Measurements from ENCODE around the gene CNIH3.

CNIH3 gene

DNA sequence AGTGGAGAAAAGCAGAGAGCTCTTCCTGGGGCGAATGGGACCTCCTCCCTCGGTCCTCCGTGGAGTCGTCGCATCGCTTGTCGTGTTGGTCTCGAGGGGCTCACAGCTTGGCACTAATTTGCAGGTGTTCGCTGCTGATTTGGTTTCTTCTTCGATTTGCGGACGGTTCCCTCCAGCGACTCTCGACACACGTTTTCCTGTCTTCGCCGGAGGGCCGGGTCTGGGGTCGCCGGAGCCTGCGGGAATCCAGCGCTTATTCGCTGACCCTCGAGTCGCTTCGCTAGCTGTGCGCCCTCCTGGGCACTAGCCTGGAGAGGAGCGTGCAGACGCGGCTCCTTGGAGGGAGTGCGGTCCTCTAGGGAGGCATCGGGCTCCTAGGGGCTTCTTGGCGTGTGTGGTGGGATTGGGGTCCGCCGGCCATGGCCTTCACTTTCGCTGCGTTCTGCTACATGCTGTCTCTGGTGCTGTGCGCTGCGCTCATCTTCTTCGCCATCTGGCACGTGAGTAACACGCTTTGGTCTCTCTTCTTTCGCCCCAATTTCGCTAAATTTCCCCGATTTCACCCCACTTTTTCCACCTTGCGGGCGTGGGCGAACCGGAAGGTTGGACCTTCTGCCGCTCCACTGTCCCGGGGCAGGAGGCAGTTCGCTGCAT is 766 bp downstream of the CNIH3 start:
- FAIRE-seq: no peak

DNA sequence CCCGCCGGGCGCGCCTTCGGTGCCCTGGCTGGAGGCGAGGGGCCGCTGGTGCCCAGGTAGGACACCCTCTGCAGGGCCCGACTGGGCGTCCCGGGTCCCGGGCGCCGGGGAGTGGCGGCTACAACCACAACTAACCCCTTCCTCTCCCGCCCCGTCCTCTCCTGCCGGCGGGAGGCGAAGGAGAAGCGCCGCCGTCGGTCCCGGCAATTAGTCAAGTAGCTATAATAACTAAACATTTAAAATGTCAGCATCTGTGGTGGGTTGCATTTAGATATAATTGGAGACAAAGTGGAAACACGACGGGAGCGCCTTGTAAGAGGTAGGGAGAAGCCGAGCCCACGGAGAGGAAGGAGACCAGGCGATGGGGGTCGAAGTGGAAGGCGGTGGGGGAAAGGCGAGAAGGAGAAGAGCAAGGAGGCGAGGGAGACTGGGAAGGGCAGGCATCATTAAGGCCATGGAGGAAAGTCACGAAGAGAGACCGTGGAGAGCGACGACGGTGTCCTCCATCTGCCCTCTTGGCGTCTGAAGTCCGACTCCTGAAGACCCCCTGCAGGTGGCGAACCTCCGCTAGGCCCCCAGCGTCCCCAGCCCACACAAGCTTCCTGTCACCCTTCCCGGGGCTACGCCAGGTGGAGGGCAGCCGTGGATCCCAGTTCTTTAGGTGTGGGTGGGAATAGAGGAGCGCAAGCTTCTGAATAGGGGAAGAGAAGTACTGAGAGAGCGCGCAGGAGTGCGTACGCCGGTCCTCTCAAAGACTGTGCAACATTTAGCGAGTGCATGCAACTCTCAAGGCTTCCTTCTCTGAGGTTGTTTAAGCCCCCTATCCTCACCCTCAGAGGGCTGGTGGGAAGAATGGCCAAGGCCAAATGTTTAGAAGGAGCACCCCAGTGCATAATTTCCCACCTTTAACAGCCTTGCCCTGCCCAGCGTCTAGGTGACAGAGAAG is 1.6 kb downstream of the CNIH3 start:
- no peak for FAIRE-seq

DNA sequence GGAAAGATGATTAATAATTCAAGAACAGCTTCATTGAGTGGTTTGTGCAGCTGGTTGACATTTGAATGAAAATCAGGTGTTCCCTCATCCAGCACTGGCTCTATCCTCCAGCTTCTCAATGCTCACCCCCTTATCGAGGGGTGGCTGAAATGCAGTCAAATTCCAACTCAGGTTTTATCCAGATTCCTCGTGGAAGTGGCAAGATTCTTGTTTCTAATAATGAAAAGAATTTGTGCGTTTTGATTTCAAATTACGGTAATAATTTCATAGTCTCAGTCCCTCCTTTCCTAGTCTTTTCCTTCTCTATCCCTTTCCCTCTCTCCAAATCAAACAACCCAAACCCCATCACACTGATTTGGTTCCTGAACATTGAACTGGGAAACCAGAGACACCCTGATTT is 3.1 kb downstream of the CNIH3 start:
- no peak for FAIRE-seq

DNA sequence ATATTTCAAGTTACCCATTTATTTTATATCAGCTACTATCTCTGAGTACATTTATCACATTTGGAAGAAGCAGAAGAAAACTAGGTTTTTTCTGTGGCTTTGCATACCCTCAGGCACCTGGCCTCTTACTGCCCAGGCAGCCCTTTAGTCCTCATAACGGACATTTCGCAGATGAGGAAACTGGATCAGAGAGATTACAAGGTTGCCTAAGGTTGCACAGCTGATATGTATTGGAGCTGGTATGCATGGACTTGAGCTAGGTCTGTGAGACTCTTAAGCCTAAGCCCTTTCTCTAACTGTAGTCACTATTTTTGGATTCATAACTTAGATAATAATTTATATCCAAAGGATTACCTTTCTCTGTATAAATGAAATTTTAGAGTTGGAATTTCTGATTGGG is 4.0 kb downstream of the CNIH3 start:
- FAIRE-seq: no peak

DNA sequence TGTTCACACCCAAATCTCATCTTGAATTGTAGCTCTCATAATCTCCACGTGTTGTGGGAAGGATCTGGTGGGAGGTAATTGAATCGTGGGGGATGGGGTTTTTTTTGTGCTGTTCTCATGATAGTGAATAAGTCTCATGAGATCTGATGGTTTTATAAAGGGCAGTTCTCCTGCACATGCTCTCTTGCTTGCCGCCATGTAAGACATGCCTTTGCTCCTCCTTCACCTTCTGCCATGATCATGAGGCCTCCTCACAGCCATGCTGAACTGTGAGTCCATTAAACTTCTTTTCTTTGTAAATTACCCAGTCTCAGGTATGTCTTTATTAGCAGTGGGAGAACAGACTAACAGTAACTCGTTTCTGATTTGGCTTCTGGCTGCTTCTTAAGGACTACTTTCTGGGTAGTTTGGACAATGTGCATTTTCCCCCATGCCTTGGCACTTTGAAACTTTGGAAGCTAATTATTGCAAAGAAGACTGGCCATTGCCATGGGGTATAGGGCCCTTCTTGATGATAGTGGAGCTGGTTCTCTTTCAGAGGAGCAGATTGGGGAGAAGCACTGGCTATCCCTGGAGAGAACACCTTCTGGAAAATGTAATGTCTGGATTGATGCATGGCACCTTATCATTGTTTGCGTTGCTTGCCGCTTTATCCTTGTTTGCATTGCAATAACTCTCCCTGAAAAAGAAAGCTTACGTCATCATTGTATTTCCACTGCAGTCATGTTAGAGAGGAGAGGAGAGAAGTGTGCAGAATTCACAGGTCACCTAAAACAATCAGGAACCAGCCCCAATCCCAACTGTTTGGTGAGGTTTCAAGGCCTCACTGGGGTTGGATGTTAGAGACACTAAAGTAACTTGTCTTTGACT is 5.9 kb downstream of the CNIH3 start:
- no peak for FAIRE-seq

DNA sequence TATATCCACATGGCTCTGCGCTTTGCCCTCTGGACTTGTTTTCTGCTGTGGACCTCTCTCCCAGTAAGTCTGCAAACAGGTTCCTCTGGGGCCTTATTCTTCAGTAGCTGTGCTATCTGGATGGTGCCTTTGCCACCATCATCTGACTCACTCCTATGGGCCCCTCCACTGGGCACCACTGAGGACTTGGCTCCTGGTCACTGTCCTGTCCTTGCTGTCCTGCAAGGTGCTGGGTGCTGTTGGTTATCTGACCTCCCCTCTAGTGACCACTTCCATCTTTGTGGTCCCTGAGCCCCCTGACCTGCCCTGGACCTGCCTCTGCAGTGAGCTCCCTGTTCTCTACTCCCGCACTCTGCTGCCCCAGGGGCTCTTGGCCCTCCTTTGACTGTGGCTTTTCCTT is 6.7 kb downstream of the CNIH3 start:
- no peak for FAIRE-seq

DNA sequence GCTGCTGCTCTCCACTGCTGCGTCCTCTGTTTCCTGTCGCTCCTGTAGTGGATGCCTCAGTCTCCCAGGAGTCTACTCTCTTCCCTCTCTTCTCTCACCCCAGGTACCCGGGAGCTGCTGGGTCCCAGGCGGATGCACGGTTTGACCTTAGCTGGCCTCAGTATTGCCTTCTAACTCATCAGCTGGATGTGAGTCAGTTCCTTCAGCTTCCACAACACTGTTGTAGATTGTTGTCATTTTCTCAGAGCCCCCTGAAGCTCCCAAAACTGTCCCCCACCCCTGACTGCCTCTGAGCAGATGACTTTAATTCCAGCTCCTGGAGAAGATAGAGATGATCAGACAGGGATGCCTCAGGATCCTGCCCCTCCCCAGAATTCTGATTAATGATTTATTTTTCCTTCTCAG is 7.2 kb downstream of the CNIH3 start:
- no peak for FAIRE-seq

DNA sequence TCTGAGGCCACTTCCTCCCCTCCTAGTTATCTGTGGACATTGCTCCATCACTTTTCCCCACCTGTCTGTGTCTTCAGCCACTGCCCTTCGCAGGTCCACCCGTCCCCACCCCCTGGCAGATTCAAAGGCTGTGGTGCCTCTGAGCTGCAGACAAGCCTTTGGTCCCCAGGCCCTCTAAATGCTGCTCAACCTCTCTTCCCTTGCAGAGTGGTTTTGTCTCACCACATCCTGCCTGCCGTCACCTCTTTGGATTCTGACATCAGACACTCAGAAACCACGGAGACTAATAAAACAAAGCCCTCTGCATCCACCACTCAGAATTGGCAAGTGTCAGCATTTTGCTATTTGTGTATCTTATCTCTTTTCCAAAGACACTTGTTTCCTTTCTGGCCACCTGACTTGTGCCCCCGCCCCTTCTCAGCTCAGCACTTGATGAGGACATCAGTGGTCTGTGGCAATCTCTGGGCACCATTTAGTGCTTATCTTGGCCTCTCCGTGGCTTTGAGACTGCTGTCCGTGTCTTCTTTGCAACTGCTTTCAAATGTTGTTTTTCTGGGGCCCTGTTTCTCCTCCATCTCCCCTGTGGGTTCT is 7.7 kb downstream of the CNIH3 start:
- no peak for FAIRE-seq

DNA sequence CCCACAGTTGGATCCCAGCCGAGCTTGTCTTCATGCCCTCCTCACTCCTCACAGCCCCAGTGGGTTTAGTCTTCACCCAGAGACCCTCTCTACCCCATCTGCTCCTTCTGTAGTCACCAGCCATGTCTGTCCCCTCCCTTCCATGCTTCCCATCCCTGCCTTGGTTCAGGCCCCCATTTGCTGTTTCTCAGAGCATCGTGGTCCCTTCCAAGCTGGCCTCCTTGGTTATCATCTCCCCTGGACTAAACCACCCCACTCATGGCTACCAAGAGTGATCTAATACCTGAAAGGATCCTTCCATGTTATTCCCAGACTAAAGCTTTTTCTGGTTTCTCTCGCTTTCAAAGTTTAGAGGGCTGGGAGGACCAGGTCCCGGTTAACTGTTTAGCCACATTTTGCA is 8.3 kb downstream of the CNIH3 start:
- FAIRE-seq: no peak

DNA sequence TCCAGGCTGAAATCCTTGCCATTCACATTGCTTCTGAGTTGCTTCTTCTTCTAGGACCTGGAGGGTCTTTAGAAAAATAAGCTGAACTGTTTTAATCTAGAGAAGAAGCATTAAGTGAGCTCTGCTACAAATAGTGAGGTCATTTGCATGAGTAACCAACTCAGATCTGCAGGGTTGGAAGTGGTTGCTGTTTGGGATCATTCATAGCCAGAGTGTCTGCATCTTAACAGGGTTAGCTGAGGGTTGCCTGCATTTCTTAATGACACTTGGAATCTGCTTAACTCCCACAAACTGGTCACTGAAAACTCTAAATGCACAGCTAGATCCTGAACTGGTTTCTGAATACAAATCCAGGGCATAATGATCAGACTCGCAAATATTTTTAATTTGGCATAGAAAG is 9.9 kb downstream of the CNIH3 start:
- no peak for FAIRE-seq

DNA sequence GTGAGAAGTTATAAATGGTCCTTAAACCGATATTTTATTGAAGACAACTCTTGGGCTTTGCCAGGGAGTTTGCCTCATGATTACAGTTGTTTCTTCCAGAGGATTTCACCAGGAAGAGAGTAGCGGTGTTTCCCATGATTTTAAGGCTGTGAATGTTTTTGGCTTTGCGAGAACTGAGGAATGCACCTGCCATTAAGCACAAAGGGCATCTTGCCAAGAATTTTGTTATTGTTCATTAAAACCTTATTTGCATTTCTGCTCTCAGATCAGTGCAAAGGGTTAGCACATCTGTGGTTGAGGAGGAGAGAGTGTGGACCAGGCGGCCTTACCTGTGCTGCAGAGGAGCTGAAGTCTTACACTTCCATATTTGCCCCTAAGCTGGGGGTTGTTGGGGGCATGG is 13.8 kb downstream of the CNIH3 start:
- no peak for FAIRE-seq

DNA sequence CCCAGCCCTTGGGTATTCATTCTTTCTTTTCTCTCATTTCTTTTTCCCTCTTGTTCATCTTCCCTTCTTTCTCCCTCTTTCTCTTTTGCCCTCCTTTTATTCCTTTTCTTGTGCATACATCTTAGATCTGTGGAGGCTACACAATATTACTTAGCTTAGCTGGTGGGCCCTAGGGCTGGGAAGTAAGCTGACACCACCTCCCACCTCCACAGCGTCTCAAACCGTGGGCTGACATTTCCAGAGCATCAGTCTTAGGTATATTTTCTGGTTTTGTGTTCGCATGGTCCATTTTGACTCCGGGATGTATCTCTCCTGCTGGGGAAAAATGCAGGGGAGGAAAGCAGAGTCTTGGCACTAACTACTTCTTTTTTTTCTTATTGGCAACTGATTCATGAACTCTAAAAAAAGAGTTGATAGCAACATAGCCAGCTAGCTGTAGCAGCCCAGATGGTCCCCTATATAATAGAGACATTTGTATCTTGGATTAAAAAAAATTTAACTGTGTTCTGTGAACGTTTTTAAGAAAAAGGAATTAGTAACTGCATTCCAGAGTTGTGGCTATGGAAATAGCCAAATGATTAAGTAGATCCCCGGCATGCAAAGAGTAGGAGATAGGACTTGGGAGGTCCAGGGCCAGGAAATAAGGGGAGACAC is 15.5 kb downstream of the CNIH3 start:
- FAIRE-seq: no peak

DNA sequence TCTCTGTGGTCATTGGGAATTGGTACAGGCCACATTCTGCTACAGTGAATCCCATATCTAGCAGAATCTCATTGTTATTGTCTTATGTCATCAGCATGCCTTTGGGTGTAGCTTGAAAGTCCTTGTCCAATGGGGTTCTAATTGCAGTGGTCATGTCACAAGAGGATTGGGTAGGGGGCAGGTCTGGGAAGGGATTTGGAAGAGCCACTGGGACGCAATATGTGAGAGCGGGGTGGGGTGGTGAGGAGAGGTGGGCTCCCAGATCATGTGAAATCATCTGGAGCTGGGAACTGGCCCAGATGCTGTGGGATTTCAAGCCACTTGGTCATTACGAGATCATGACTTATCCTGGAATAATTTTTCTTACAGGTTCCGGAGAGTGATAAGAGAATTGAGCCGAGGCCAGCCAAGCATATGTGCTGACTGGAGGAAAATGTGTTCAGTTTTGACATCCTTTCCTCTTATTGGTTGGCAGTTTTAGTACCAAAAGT is 16.3 kb downstream of the CNIH3 start:
- FAIRE-seq: no peak

DNA sequence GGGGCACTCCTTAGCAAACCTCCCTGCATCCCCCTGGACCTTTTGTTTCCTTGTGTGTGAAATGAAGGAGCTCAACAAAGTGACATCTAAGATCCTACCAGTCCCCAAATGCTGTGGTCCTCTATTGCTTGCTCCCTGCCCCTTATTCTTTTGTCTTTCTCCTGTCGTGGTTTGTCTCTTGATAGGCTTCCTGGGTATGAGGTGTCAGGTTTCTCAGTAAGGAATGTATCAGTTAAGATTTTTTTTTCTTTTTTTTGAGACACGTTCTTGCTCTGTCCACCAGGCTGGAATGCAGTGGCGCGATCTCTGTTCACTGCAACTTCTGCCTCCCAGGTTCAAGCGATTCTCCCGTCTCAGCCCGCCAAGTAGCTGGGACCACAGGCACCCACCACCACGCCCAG is 16.8 kb downstream of the CNIH3 start:
- no peak for FAIRE-seq

DNA sequence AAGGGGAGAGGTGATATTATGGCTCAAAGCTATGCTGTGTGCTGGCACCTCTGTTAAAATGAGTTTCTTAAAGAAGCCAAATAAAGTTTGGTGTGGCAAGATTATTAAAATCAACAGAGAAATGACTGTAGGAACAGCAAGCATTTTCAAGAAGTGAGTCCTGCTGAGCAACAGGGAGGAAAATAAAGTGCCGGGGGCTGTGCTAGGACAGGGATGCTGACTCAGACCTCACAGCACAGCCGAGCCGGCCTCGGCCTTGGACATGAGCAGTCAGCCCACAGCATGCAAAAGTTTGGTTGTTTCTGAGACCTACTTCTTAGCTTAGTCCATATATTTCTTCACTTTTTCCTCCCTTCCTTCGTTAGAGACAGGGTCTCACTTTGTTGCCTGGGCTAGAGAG is 19.2 kb downstream of the CNIH3 start:
- no peak for FAIRE-seq

DNA sequence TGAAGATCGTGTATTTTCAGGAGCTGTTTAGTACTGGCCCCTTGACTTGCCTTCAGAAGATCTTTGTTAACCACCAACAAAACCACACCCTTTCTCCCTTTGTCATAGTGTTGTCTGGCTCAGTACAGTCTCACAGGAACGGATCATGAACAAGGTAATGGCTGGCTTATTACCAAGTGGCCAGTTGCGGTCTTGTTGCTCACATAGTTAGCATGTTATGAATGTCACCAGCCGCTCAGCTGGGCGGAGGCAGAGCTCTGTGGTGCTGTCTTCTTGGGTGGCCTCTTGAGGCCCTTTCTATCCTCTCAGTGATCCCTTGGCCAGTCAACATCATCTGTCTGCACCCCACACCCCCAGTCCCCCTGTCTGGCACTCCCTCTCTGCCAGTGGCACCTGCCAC is 21.4 kb downstream of the CNIH3 start:
- no peak for FAIRE-seq

DNA sequence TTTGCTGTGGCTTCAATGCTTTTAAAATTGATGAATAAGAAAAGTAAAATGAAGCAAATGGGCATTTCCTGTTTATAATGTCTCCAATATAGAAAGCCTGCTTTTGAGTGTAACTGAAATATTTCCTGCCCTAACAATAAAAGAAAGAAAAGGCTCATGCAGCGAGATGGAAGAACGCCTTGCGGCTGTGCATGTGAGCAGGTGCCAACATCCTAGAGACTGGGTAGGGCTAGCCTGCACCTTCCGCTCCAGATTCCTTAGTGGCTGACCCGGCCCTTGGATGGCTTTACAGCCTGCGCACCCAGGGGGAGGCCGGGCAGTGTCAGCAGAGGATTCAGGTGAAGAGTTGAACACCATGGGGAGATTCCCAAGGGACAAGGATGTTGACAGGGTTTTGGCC is 21.8 kb downstream of the CNIH3 start:
- no peak for FAIRE-seq

DNA sequence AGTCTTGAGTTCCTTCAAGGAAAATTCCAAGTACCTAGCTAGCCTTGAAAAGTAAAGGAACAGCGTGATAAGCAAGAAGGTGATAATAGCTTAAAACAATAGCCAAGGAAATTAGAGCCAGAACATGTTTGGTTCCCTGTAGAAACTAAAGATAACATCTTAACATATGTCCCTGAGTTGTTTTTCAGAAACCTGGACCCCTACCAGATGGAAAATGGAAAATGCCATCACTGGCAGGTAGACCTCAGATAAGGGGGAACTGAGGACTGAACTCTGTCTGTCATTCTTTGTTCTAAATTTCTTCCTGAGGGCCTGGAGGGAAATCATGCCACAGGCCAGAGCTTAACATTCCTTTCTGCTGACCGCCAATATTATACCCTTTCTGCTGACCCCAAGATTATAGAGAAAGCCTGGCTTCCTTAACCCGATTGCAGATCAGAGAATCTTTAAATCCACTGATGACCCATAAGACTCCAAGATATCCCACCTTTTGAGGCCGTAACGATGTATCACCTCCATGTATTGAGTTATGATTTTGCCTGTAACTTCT is 23.4 kb downstream of the CNIH3 start:
- FAIRE-seq: no peak

DNA sequence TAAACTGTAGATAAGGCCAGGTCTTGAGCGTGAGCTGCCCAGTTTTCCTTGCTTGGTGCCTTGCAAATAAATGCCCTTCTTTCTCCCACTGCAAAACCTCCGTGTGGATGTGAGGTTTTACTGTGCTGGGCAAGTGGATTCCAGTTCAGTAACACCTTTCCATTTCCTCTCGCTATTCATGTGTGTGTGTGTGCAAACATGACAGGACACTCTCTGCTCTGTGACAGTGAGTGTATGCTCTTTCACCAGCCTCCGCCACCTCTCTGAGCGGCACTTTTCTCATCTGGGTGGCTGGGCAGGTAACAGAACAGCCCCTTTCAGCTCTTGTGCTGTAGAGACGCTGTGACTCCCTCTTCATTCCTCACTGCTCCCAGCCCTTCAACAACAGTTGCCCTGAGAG is 23.9 kb downstream of the CNIH3 start:
- FAIRE-seq: no peak

DNA sequence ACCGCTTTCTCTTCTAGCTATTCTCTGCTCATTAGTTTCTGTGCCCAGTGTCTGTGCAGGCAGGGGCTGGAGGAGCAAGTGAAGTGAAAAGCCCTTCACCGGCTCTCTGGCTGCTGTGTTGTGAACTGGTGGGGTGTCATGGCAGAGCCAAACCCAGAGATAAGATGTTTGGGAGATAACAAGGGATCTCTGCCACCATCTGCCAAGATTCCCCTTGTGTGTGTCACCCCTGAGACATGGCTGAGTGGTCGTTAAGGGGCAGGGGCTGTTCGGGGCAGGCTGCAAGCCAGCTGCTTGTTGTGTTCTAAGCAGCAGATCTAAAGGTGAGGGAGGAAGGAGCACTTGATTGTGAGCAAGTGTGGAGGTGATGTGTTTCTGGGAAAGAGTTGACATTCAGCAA is 24.5 kb downstream of the CNIH3 start:
- FAIRE-seq: no peak

DNA sequence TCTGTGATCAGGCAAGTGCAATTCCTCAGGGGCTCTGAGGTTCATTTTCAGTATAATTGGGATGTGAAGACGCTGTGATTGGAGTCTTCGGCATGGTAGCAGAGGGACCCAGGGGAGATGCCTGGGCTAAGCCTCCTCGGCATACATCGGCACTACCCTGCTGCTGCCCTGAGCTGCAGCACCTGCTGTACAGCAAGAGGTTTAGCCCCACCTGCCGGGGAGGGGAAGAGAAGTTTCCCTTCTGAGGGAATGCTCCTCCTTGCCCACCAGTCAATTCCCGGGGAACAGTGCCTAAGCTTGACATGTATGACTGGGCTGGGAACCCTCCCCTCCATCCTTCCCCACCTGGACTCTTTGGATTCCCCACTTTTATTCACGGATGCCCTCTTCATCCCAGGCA is 24.9 kb downstream of the CNIH3 start:
- FAIRE-seq: no peak

DNA sequence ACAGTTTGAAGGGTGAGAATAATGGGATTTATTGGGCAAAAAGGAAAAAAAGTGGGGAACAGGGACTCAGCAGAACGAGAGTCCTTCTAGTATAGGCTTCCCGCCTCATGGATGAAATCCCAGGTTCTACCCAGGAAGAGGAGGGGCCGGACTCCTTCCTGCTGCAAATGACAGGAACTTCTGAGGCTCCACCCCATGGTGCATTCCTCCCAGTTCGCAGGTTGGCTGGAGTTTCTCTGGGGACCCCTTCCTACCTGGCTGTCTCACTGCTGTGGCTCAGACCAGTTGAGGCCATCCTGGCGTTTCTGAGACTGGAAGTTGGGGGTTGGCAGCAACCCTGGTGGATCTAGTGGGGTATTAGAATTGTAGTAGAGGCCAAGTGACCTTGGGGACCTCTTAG is 27.5 kb downstream of the CNIH3 start:
- no peak for FAIRE-seq
